HCT116 (cell line): ENCODE measurements around the gene WDR27. TPM values are rescaled to one million over a fixed set of nuclear protein-coding genes. Genes with fewer than 3 reads are reported as not detected.

Source experiments
- ATAC-seq: fragments of 200-7000 bp; cut with Tn5 transposase; 2 replicates; pipeline ENCODE4 v1.9.1; 2020; ENCODE audit warnings: mild to moderate bottlenecking, moderate library complexity
- BruUV-seq: library from RNA; stranded (reverse); fragments of 400-500 nt; replicated peaks from 2 replicates; lab custom pipeline; 2021; lab: Mats Ljungman, UMichigan
- CTCF ChIA-PET: fragments of 300-600 bp; sonication (Branson Sonifier 250); formaldehyde crosslinking; loops from one replicate; lab custom pipeline; 2021; ENCODE audit warnings: antibody characterized with exemption; lab: Charles Lee
- POLR2A ChIA-PET: fragments of 300-600, 350-600 bp; sonication (Branson Sonifier 250); formaldehyde crosslinking; loops from one replicate; lab custom pipeline; 2021; ENCODE audit warnings: antibody characterized with exemption; lab: Charles Lee
- RAD21 ChIA-PET, 2 experiments: fragments of 300-600 bp; sonication (Branson Sonifier 250); formaldehyde crosslinking; loops; one replicate each; lab custom pipeline; 2023; ENCODE audit warnings: low total read pairs in 2 of 2; ENCODE audit not compliant: uncharacterized antibody in 2 of 2, unreplicated experiment in 2 of 2, low non-redundant PET in 1 of 2; lab: Charles Lee
- DNase-seq: peaks from one replicate; pipeline ENCODE4 v3.0.0-alpha.2; 2010; ENCODE audit warnings: low read depth, low spot score
- H2AFZ ChIP-seq: fragments of 200-600 bp; shearing (Covaris generic), sonication (generic); 2 replicates; pipeline ENCODE4 v1.6.1; 2017; ENCODE audit warnings: low read depth, mixed run types, mixed read lengths, antibody characterized with exemption, low read length; ENCODE audit not compliant: poor library complexity, severe bottlenecking
- H3K27ac ChIP-seq: 2 replicates; pipeline ENCODE4 v1.5.1; 2012; ENCODE audit warnings: low read depth, low read length
- H3K27me3 ChIP-seq: fragments of 200-600 bp; sonication (generic); 2 replicates; pipeline ENCODE4 v1.6.1; 2016; ENCODE audit warnings: mixed run types, low read length, mixed read lengths; ENCODE audit not compliant: insufficient read depth
- H3K36me3 ChIP-seq, 2 experiments: fragments of 200-500 bp in 1 of 2; fragments of 200-600 bp in 1 of 2; sonication (Bioruptor generic) in 1 of 2; sonication (generic) in 1 of 2; 2 replicates each; pipeline versions ENCODE4 v1.5.1 to v1.6.1; 2014 to 2016; ENCODE audit warnings: low read length in 2 of 2, inconsistent platforms in 1 of 2, mixed read lengths in 1 of 2, mixed run types in 1 of 2; ENCODE audit not compliant: insufficient read depth in 2 of 2, control insufficient read depth in 1 of 2
- H3K4me1 ChIP-seq, 2 experiments: fragments of 200-600 bp in 1 of 2; sonication (generic) in 1 of 2; 2 replicates each; pipeline versions ENCODE4 v1.5.1 to v1.6.1; 2012 to 2017; ENCODE audit warnings: low read length in 2 of 2, inconsistent platforms in 1 of 2, mild to moderate bottlenecking in 1 of 2, mixed read lengths in 1 of 2, mixed run types in 1 of 2, moderate library complexity in 1 of 2; ENCODE audit not compliant: insufficient read depth in 2 of 2, control insufficient read depth in 1 of 2
- H3K4me2 ChIP-seq: fragments of 200-600 bp; sonication (generic); 2 replicates; pipeline ENCODE4 v1.6.1; 2017; ENCODE audit warnings: mixed run types, low read length, mixed read lengths
- H3K4me3 ChIP-seq, 2 experiments: fragments of 200-600 bp in 1 of 2; sonication (generic) in 1 of 2; replicated peaks in 1 of 2; 2 replicates each; pipeline ENCODE4 v1.5.1; 2011 to 2016; ENCODE audit warnings: low read length in 2 of 2, control low read depth in 1 of 2, low read depth in 1 of 2, mild to moderate bottlenecking in 1 of 2, mixed read lengths in 1 of 2, mixed run types in 1 of 2
- H3K79me2 ChIP-seq: fragments of 200-600 bp; sonication (generic); 2 replicates; pipeline ENCODE4 v1.6.1; 2017; ENCODE audit warnings: mild to moderate bottlenecking, mixed run types, low read length, moderate library complexity, mixed read lengths; ENCODE audit not compliant: insufficient read depth
- H3K9ac ChIP-seq: fragments of 200-600 bp; sonication (generic); 2 replicates; pipeline ENCODE4 v1.6.1; 2016; ENCODE audit warnings: low read length, mixed read lengths
- H3K9me2 ChIP-seq: fragments of 200-600 bp; sonication (generic), shearing (Covaris generic); 2 replicates; pipeline ENCODE4 v1.6.1; 2017; ENCODE audit warnings: mixed run types, mild to moderate bottlenecking, moderate library complexity; ENCODE audit not compliant: insufficient read depth
- H3K9me3 ChIP-seq, 2 experiments: fragments of 200-500 bp in 1 of 2; fragments of 200-600 bp in 1 of 2; sonication (Bioruptor generic) in 1 of 2; sonication (generic) in 1 of 2; 2 replicates each; pipeline ENCODE4 v1.6.1; 2014 to 2017; ENCODE audit warnings: low read length in 2 of 2, mixed read lengths in 2 of 2, inconsistent platforms in 1 of 2, low read depth in 1 of 2, mild to moderate bottlenecking in 1 of 2, mixed run types in 1 of 2, moderate library complexity in 1 of 2; ENCODE audit not compliant: control insufficient read depth in 1 of 2, insufficient read depth in 1 of 2
- H4K20me1 ChIP-seq: fragments of 200-600 bp; sonication (generic), shearing (Covaris generic); 2 replicates; pipeline ENCODE4 v1.6.1; 2017; ENCODE audit warnings: mixed run types, mild to moderate bottlenecking, moderate library complexity; ENCODE audit not compliant: insufficient read depth
- CBX3 ChIP-seq: IDR thresholded peaks from 2 replicates; pipeline ENCODE4 v1.6.1; 2012; ENCODE audit warnings: low read depth
- CTCF ChIP-seq, 3 experiments: fragments of 200-600 bp in 1 of 3; sonication (generic) in 1 of 3; IDR thresholded peaks in 2 of 3; conservative IDR thresholded peaks in 1 of 3; 2 replicates each; pipeline ENCODE4 v1.5.1; 2012 to 2017; ENCODE audit warnings: low read depth in 2 of 3, low read length in 2 of 3, antibody characterized with exemption in 1 of 3, borderline replicate concordance in 1 of 3, control low read depth in 1 of 3, mild to moderate bottlenecking in 1 of 3, mixed read lengths in 1 of 3, mixed run types in 1 of 3, moderate library complexity in 1 of 3; ENCODE audit not compliant: insufficient read depth in 1 of 3
- EGR1 ChIP-seq: IDR thresholded peaks from 2 replicates; pipeline ENCODE4 v1.6.1; 2012; ENCODE audit warnings: low read depth
- ELF1 ChIP-seq: IDR thresholded peaks from 2 replicates; pipeline ENCODE4 v1.6.1; 2012; ENCODE audit warnings: low read depth, borderline replicate concordance
- EZH2 ChIP-seq: fragments of 200-600 bp; sonication (generic); IDR thresholded peaks from 2 replicates; pipeline ENCODE4 v1.6.1; 2017; ENCODE audit warnings: antibody characterized with exemption, mixed run types
- FOSL1 ChIP-seq: IDR thresholded peaks from 2 replicates; pipeline ENCODE4 v1.6.1; 2012; ENCODE audit warnings: low read depth
- JUND ChIP-seq: IDR thresholded peaks from 2 replicates; pipeline ENCODE4 v1.6.1; 2012
- POLR2A ChIP-seq: IDR thresholded peaks from 2 replicates; pipeline ENCODE4 v1.7.0; 2011; ENCODE audit warnings: borderline replicate concordance; ENCODE audit not compliant: insufficient read depth, insufficient read length; ENCODE audit errors: extremely low read depth
- POLR2AphosphoS5 ChIP-seq: IDR thresholded peaks from 2 replicates; pipeline ENCODE4 v1.6.1; 2011; ENCODE audit warnings: mild to moderate bottlenecking, low read depth, low read length, moderate library complexity
- SIN3A ChIP-seq: IDR thresholded peaks from 2 replicates; pipeline ENCODE4 v1.6.1; 2012; ENCODE audit warnings: low read depth
- SP1 ChIP-seq: IDR thresholded peaks from 2 replicates; pipeline ENCODE4 v1.6.1; 2012; ENCODE audit warnings: low read depth
- SRF ChIP-seq: IDR thresholded peaks from 2 replicates; pipeline ENCODE4 v1.6.1; 2012; ENCODE audit warnings: low read depth
- intact Hi-C: fragments of 100-400 bp; cut with micrococcal nuclease; formaldehyde crosslinking; loops from 2 replicates; pipeline ENCODE4 v1.10.0; 2022
- total RNA-seq: library from RNA; stranded (reverse); gene quantifications from one replicate; pipeline ENCODE4 v1.2.1, GENCODE V29; 2021; ENCODE audit not compliant: unreplicated experiment
- TF ChIP-seq, protein P1 (sequence below): IDR thresholded peaks from 2 replicates; pipeline ENCODE4 v1.6.1; 2012; ENCODE audit warnings: low read depth
- TF ChIP-seq, protein P2 (sequence below): IDR thresholded peaks from 2 replicates; pipeline ENCODE4 v1.6.1; 2012

Gene WDR27
- total RNA-seq, 1 experiment from 2014 or later = 60.6 TPM

- DNase-seq = no peak
- H3K9me2 ChIP-seq = no peaks in the 10 kb centered on the region
- H3K9ac ChIP-seq = no peak overlapping the region
- TF ChIP-seq CTCF (IDR thresholded peaks at IDR 0.05 in 2 of 3, conservative IDR thresholded peaks at IDR 0.05 in 1 of 3; ENCODE audit: borderline replicate concordance in 1 of 3, insufficient read depth in 1 of 3, low read depth in 2 of 3, low read length in 2 of 3) (no peak), SRF (no peak), ELF1 (no peak), CBX3 (no peak), SIN3A (no peak), EGR1 (no peak), POLR2A (no peak), JUND (no peak), SP1 (no peak), POLR2AphosphoS5 (no peak), EZH2 (no peak), FOSL1 (no peak)
- TF ChIP-seq, protein P1, sequence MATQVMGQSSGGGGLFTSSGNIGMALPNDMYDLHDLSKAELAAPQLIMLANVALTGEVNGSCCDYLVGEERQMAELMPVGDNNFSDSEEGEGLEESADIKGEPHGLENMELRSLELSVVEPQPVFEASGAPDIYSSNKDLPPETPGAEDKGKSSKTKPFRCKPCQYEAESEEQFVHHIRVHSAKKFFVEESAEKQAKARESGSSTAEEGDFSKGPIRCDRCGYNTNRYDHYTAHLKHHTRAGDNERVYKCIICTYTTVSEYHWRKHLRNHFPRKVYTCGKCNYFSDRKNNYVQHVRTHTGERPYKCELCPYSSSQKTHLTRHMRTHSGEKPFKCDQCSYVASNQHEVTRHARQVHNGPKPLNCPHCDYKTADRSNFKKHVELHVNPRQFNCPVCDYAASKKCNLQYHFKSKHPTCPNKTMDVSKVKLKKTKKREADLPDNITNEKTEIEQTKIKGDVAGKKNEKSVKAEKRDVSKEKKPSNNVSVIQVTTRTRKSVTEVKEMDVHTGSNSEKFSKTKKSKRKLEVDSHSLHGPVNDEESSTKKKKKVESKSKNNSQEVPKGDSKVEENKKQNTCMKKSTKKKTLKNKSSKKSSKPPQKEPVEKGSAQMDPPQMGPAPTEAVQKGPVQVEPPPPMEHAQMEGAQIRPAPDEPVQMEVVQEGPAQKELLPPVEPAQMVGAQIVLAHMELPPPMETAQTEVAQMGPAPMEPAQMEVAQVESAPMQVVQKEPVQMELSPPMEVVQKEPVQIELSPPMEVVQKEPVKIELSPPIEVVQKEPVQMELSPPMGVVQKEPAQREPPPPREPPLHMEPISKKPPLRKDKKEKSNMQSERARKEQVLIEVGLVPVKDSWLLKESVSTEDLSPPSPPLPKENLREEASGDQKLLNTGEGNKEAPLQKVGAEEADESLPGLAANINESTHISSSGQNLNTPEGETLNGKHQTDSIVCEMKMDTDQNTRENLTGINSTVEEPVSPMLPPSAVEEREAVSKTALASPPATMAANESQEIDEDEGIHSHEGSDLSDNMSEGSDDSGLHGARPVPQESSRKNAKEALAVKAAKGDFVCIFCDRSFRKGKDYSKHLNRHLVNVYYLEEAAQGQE = no peak
- TF ChIP-seq, protein P2, sequence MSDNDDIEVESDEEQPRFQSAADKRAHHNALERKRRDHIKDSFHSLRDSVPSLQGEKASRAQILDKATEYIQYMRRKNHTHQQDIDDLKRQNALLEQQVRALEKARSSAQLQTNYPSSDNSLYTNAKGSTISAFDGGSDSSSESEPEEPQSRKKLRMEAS = no peak
- H3K27ac ChIP-seq = no peak overlapping the region
- no peaks in the 10 kb centered on the region for H3K9me3 ChIP-seq
- H3K27me3 ChIP-seq = no peaks in the 10 kb centered on the region
- no TSS peak for BruUV-seq
- CTCF ChIA-PET = no interaction called here
- H4K20me1 ChIP-seq = no peaks in the 10 kb centered on the region
- no peak for ATAC-seq
- POLR2A ChIA-PET = no interaction called here
- no peak overlapping the region for H2AFZ ChIP-seq
- H3K36me3 ChIP-seq = no peaks in the 10 kb centered on the region
- intact Hi-C loops = no loop called here
- H3K4me3 ChIP-seq = no peak overlapping the region
- RAD21 ChIA-PET = no interaction called here
- no peaks in the 10 kb centered on the region for H3K4me1 ChIP-seq
- H3K4me2 ChIP-seq = no peak overlapping the region
- no peaks in the 10 kb centered on the region for H3K79me2 ChIP-seq
Observed at GRCh38 chr6:169441292-169441691, 260.5 kb downstream of the WDR27 start.
